Epithelial cell of proximal tubule (primary cell): ENCODE results near the gene APLN. TPM values are rescaled to one million over a fixed set of nuclear protein-coding genes. Genes with fewer than 3 reads are reported as not detected.
A peak's percentile ranks its signal among the peaks of the same experiment; 100 is the strongest.

Experiments used
- DNase-seq: peaks from one replicate; pipeline ENCODE4 v3.0.0-alpha.2; 2011; ENCODE audit warnings: low read depth
- H3K4me3 ChIP-seq: 2 replicates; pipeline ENCODE4 v1.5.1; 2011; ENCODE audit warnings: low read depth, mild to moderate bottlenecking, low read length
- total RNA-seq: library from RNA; depleted of rRNA; stranded (reverse); fragments of >200 nt; gene quantifications from 2 replicates; pipeline ENCODE4 v1.2.3, GENCODE V29; 2015
- TF ChIP-seq, protein P1 (sequence below): conservative IDR thresholded peaks from 2 replicates; pipeline ENCODE4 v1.5.1; 2012; ENCODE audit warnings: low read depth, mild to moderate bottlenecking, low read length

The APLN gene
- total RNA-seq, 1 donor from 2014 or later: 1.8 TPM

DNA sequence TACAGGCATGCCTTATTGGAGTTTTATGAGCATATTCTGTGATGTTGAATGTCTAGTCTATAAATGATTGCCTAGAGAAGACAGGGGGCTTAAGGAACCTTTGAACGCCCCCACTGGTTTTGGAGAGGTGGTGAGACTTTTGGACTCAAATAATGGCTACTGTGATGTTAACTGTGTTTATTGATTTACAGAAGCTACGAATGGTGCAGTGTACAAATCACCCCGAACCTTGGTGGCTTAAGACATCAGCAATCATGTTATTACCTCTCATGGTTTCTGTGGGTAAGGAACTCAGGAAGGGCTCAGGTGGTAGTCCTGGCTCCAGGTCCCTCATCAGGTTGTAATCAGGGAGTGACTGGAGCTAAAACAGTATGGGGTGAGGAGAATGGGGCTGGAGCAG lies 33.3 kb upstream of the APLN start:
- H3K4me3 ChIP-seq: no peak overlapping the region
- DNase-seq: no peak
- TF ChIP-seq, protein P1, sequence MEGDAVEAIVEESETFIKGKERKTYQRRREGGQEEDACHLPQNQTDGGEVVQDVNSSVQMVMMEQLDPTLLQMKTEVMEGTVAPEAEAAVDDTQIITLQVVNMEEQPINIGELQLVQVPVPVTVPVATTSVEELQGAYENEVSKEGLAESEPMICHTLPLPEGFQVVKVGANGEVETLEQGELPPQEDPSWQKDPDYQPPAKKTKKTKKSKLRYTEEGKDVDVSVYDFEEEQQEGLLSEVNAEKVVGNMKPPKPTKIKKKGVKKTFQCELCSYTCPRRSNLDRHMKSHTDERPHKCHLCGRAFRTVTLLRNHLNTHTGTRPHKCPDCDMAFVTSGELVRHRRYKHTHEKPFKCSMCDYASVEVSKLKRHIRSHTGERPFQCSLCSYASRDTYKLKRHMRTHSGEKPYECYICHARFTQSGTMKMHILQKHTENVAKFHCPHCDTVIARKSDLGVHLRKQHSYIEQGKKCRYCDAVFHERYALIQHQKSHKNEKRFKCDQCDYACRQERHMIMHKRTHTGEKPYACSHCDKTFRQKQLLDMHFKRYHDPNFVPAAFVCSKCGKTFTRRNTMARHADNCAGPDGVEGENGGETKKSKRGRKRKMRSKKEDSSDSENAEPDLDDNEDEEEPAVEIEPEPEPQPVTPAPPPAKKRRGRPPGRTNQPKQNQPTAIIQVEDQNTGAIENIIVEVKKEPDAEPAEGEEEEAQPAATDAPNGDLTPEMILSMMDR: no peak

- no peak overlapping the region for H3K4me3 ChIP-seq
- TF ChIP-seq, protein P1: no peak
- no peak for DNase-seq
Observed at GRCh38 chrX:129686422-129686948, 31.7 kb upstream of the APLN start.

- no peak for DNase-seq
- TF ChIP-seq, protein P1: no peak
- no peak overlapping the region for H3K4me3 ChIP-seq
Observed at GRCh38 chrX:129682979-129683378, 28.2 kb upstream of the APLN start.

GRCh38 chrX:129679901-129680300 lies 25.1 kb upstream of the APLN start:
- no peak overlapping the region for H3K4me3 ChIP-seq
- TF ChIP-seq, protein P1: no peak
- no peak for DNase-seq

GRCh38 chrX:129678614-129679195 lies 23.9 kb upstream of the APLN start:
- no peak for DNase-seq
- TF ChIP-seq, protein P1: no peak
- H3K4me3 ChIP-seq: peak overlapping the region; percentile 56

GRCh38 chrX:129667412-129667811 lies 12.7 kb upstream of the APLN start:
- TF ChIP-seq, protein P1: no peak
- H3K4me3 ChIP-seq: no peak overlapping the region
- no peak for DNase-seq
